ENCODE results near the gene FAM174C. TPM values are rescaled to one million over a fixed set of nuclear protein-coding genes. Genes with fewer than 3 reads are reported as not detected.

FAM174C gene
- total RNA-seq, 1 experiment from 2014 or later = 77.1 TPM

- RAD21 ChIA-PET (ENCODE audit: low non-redundant PET in 1 of 2, low total read pairs in 2 of 2, uncharacterized antibody in 2 of 2, unreplicated experiment in 2 of 2) = no interaction called here
- TF ChIP-seq FOSL1 (IDR thresholded peaks at IDR 0.05; ENCODE audit: low read depth) = no peak
- Histone ChIP-seq H4K20me1 (ENCODE audit: insufficient read depth) (no peaks in the 10 kb centered on the region), H3K4me3 (replicated peaks in 1 of 2; ENCODE audit: low read depth in 1 of 2, low read length in 2 of 2) (no peak overlapping the region), H3K27me3 (ENCODE audit: insufficient read depth, low read length) (no peaks in the 10 kb centered on the region), H3K36me3 (ENCODE audit: control insufficient read depth in 1 of 2, insufficient read depth in 2 of 2, low read length in 2 of 2) (peaks cover 3 to 12% of the 10 kb centered on the region in 2 experiments; a peak in 3 of 4 replicates), H3K4me1 (ENCODE audit: control insufficient read depth in 1 of 2, insufficient read depth in 2 of 2, low read length in 2 of 2) (peaks cover 17 to 40% of the 10 kb centered on the region in 2 experiments), H3K79me2 (ENCODE audit: insufficient read depth, low read length) (peaks cover under 1% of the 10 kb centered on the region; the same call in 1 of the 2 replicates), H3K9ac (ENCODE audit: low read length) (no peak overlapping the region), H3K27ac (ENCODE audit: low read depth, low read length) (no peak overlapping the region), H3K4me2 (ENCODE audit: low read length) (no peak overlapping the region), H3K9me2 (ENCODE audit: insufficient read depth) (no peaks in the 10 kb centered on the region), H2AFZ (ENCODE audit: low read depth, low read length, poor library complexity, severe bottlenecking) (no peak overlapping the region), H3K9me3 (ENCODE audit: control insufficient read depth in 1 of 2, insufficient read depth in 1 of 2, low read depth in 1 of 2, low read length in 2 of 2) (no peaks in the 10 kb centered on the region)
- intact Hi-C loops (cut with micrococcal nuclease) = no loop called here
- CTCF ChIA-PET = no interaction called here
- POLR2A ChIA-PET = interaction anchor here (0.5 kb wide), 1 partner anchor 351 kb away, joined by 3 read pairs; no protein-coding TSS in a partner anchor
- no peak for ATAC-seq
- DNase-seq (ENCODE audit: low read depth, low spot score) = no peak
- BruUV-seq (replicated peaks) = no TSS peak
Measured at GRCh38 chr19:1229924-1230782, 45.2 kb upstream of the FAM174C start.

DNA sequence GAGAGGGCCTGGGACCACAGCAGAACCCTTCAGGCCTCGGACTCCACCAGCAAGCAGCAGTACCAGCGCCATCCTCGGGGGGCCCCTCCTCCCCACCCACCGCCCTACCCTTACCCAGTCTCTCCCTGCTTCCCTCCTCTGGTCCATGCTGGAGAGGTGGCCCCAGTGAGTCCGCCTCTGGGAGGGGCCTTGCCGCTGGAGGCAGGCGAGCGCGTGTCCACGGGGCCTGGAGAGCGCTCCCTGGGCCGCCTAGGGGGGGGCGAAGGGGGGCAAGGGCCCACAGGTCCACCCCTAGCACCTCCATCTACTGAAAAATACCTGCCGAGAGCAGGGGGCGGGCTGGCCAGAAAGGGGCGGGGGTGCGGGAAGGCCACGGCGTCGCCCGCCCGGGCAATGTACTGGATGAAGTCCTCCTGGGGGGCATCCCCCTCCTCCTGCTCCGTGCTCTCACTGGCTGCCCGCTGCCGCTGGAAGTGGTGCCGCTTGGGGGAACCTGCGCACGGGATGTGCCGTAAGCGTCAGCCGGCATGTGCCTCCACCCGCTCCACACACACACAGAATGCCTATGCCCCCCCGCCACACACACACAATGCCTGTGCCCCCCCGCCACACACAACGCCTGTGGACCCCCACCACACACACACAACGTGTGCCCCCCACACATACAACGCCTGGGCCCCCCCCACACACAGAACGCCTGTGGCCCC, 44.4 kb upstream of the FAM174C start:
- POLR2A ChIA-PET = no interaction called here
- TF ChIP-seq, protein P1, sequence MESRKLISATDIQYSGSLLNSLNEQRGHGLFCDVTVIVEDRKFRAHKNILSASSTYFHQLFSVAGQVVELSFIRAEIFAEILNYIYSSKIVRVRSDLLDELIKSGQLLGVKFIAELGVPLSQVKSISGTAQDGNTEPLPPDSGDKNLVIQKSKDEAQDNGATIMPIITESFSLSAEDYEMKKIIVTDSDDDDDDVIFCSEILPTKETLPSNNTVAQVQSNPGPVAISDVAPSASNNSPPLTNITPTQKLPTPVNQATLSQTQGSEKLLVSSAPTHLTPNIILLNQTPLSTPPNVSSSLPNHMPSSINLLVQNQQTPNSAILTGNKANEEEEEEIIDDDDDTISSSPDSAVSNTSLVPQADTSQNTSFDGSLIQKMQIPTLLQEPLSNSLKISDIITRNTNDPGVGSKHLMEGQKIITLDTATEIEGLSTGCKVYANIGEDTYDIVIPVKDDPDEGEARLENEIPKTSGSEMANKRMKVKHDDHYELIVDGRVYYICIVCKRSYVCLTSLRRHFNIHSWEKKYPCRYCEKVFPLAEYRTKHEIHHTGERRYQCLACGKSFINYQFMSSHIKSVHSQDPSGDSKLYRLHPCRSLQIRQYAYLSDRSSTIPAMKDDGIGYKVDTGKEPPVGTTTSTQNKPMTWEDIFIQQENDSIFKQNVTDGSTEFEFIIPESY (IDR thresholded peaks at IDR 0.05; ENCODE audit: extremely low read depth, insufficient replicate concordance, low read length) = no peak
- TF ChIP-seq, protein P2, sequence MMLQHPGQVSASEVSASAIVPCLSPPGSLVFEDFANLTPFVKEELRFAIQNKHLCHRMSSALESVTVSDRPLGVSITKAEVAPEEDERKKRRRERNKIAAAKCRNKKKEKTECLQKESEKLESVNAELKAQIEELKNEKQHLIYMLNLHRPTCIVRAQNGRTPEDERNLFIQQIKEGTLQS (IDR thresholded peaks at IDR 0.05) = no peak
- TF ChIP-seq FOSL1 (IDR thresholded peaks at IDR 0.05; ENCODE audit: low read depth) (no peak), SIN3A (IDR thresholded peaks at IDR 0.05; ENCODE audit: low read depth) (no peak), EGR1 (IDR thresholded peaks at IDR 0.05; ENCODE audit: low read depth) (no peak), CBX3 (IDR thresholded peaks at IDR 0.05; ENCODE audit: low read depth) (no peak), YY1 (IDR thresholded peaks at IDR 0.05; ENCODE audit: extremely low read depth, insufficient replicate concordance, low read depth, low read length) (no peak), POLR2AphosphoS5 (IDR thresholded peaks at IDR 0.05; ENCODE audit: low read depth, low read length) (no peak), REST (IDR thresholded peaks at IDR 0.05; ENCODE audit: low read depth) (no peak)
- TF ChIP-seq, protein P3, sequence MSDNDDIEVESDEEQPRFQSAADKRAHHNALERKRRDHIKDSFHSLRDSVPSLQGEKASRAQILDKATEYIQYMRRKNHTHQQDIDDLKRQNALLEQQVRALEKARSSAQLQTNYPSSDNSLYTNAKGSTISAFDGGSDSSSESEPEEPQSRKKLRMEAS (IDR thresholded peaks at IDR 0.05) = no peak

More for the DNA sequence above, 44.4 kb upstream of the FAM174C start:
- Histone ChIP-seq H3K79me2 (ENCODE audit: insufficient read depth, low read length) (peaks cover 8% of the 10 kb centered on the region; the same call in 1 of the 2 replicates), H3K27me3 (ENCODE audit: insufficient read depth, low read length) (no peaks in the 10 kb centered on the region), H3K9me3 (ENCODE audit: control insufficient read depth in 1 of 2, insufficient read depth in 1 of 2, low read depth in 1 of 2, low read length in 2 of 2) (no peaks in the 10 kb centered on the region), H4K20me1 (ENCODE audit: insufficient read depth) (no peaks in the 10 kb centered on the region), H3K4me3 (replicated peaks in 1 of 2; ENCODE audit: low read depth in 1 of 2, low read length in 2 of 2) (no peak overlapping the region), H3K4me2 (ENCODE audit: low read length) (no peak overlapping the region), H3K27ac (ENCODE audit: low read depth, low read length) (no peak overlapping the region), H3K9me2 (ENCODE audit: insufficient read depth) (no peaks in the 10 kb centered on the region), H2AFZ (ENCODE audit: low read depth, low read length, poor library complexity, severe bottlenecking) (no peak overlapping the region), H3K36me3 (ENCODE audit: control insufficient read depth in 1 of 2, insufficient read depth in 2 of 2, low read length in 2 of 2) (peaks cover 3 to 16% of the 10 kb centered on the region in 2 experiments; a peak in 3 of 4 replicates), H3K4me1 (ENCODE audit: control insufficient read depth in 1 of 2, insufficient read depth in 2 of 2, low read length in 2 of 2) (peaks cover 19 to 44% of the 10 kb centered on the region in 2 experiments), H3K9ac (ENCODE audit: low read length) (no peak overlapping the region)
- BruUV-seq (replicated peaks) = no TSS peak
- no peak for DNase-seq (ENCODE audit: low read depth, low spot score)
- intact Hi-C loops (cut with micrococcal nuclease) = no loop called here
- ChIA-PET RAD21 (ENCODE audit: low non-redundant PET in 1 of 2, low total read pairs in 2 of 2, uncharacterized antibody in 2 of 2, unreplicated experiment in 2 of 2) (no interaction called here), CTCF (no interaction called here)
- ATAC-seq = no peak
